Measurements from ENCODE around the gene HHAT. TPM values are rescaled to one million over a fixed set of nuclear protein-coding genes. Genes with fewer than 3 reads are reported as not detected.

Gene HHAT
- total RNA-seq, 1 donor from 2014 or later = 5.3 TPM

GRCh38 chr1:210358626-210359025 lies 29.9 kb downstream of the HHAT start:
- Histone ChIP-seq H3K36me3 (no peaks in the 10 kb centered on the region), H3K27me3 (ENCODE audit: low read depth) (no peaks in the 10 kb centered on the region), H3K9me3 (no peaks in the 10 kb centered on the region), H3K27ac (no peak overlapping the region), H3K4me3 (no peak overlapping the region), H3K4me1 (peaks cover 6% of the 10 kb centered on the region)
- intact Hi-C loops (cut with DNase I) = no loop called here
- DNase-seq (no peak), ATAC-seq (no peak)
- no peak for TF ChIP-seq CTCF (IDR thresholded peaks at IDR 0.05)

DNA sequence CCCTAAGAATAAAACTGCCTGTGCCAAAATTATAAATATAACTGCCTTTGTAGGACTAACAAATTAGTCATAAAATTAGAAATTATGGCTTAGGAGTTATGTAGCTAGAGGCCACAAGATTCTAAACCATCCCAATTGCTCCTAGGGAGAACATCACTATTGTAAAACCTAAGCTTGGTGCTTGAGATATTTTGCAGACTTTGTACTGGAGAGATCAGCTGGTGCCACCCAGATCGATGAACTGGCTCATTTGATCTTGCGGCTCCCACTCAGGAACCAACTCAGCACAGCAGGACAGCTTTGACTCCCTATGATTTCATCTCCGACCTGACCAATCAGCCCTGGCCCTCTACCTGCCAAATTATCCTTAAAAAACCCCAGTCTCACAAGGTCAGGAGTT lies 30.6 kb downstream of the HHAT start:
- H3K4me1 ChIP-seq = peaks cover 6% of the 10 kb centered on the region
- H3K4me3 ChIP-seq = no peak overlapping the region
- H3K27ac ChIP-seq = no peak overlapping the region
- H3K27me3 ChIP-seq (ENCODE audit: low read depth) = no peaks in the 10 kb centered on the region
- no peak for ATAC-seq
- no peaks in the 10 kb centered on the region for H3K36me3 ChIP-seq
- TF ChIP-seq CTCF (IDR thresholded peaks at IDR 0.05) = no peak
- no peak for DNase-seq
- H3K9me3 ChIP-seq = no peaks in the 10 kb centered on the region
- intact Hi-C loops (cut with DNase I) = no loop called here

DNA sequence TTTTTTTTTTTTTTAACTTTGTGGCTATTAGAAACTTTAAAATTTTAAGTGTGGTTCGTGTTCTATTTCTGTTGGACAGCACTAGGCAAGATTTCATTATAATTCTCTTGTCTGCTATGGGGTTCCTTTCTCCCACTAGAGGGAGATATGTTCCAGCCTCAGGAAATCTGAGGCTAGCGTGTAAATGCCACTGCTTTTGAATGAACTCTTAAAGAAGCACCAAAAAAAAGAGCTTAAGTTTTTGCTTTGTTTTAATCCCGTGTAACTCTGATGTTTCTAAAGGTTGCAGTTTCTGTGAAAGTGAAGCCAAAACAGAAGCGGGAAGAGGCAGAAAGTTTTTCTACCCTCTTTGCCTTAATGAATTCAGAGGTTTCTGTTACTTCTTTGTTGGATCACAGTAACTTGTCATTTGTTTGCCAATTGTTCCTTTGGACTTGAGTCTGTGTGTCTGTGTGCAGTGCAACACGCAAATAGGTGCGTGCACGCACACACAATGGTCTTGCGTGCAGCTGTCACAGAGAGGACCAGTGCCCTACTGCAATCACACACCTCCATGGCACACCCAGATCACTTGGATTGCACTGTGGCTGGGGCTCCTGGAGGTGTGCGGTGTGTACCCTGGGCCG lies 32.3 kb downstream of the HHAT start:
- Histone ChIP-seq H3K27ac (no peak overlapping the region), H3K4me3 (no peak overlapping the region), H3K36me3 (no peaks in the 10 kb centered on the region), H3K9me3 (no peaks in the 10 kb centered on the region), H3K4me1 (peaks cover 6% of the 10 kb centered on the region), H3K27me3 (ENCODE audit: low read depth) (no peaks in the 10 kb centered on the region)
- peak; percentile 64 for TF ChIP-seq CTCF (IDR thresholded peaks at IDR 0.05)
- DNase-seq (no peak), ATAC-seq (peak in 1 of 2 donors; percentile 59)
- intact Hi-C loops (cut with DNase I) = no loop called here

DNA sequence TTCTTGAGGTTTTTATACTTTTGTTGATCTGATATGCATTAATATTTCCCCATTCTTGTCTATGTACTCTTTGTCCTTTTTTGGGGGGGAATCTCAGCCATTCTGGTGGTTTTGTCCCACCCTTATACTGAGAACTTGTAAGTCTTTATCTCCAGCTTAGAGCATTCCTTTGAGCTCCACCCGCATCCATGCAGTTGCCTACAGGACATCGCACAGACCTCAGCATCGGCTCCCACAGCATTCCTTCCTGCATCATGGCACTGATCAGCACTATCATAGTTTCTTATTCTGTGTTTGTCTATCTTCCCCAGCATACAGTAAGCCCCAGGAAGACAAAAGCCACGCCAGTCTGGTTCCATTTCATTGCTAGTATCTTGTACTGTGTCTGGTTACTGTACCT lies 33.0 kb downstream of the HHAT start:
- Histone ChIP-seq H3K4me1 (peaks cover 6% of the 10 kb centered on the region), H3K27me3 (ENCODE audit: low read depth) (no peaks in the 10 kb centered on the region), H3K36me3 (no peaks in the 10 kb centered on the region), H3K9me3 (no peaks in the 10 kb centered on the region), H3K27ac (no peak overlapping the region), H3K4me3 (no peak overlapping the region)
- no peak for ATAC-seq
- intact Hi-C loops (cut with DNase I) = no loop called here
- no peak for TF ChIP-seq CTCF (IDR thresholded peaks at IDR 0.05)
- no peak for DNase-seq

- Histone ChIP-seq H3K4me1 (peaks cover 6% of the 10 kb centered on the region), H3K9me3 (no peaks in the 10 kb centered on the region), H3K27ac (no peak overlapping the region), H3K4me3 (no peak overlapping the region), H3K36me3 (no peaks in the 10 kb centered on the region), H3K27me3 (ENCODE audit: low read depth) (no peaks in the 10 kb centered on the region)
- intact Hi-C loops (cut with DNase I) = no loop called here
- DNase-seq (no peak), ATAC-seq (peak in 1 of 2 donors; percentile 52)
- no peak for TF ChIP-seq CTCF (IDR thresholded peaks at IDR 0.05)
These were observed 33.8 kb downstream of the HHAT start for GRCh38 chr1:210362526-210362925.

Data from lower lobe of right lung (tissue), 2 donors.